HepG2 (cell line): Measurements from ENCODE around the gene CES1. TPM values are rescaled to one million over a fixed set of nuclear protein-coding genes. Genes with fewer than 3 reads are reported as not detected.

Source experiments
- ATAC-seq: fragments of 200-7000 bp; cut with Tn5 transposase; 3 replicates; pipeline ENCODE4 v1.9.1; 2020; ENCODE audit warnings: mild to moderate bottlenecking, moderate library complexity
- BruUV-seq: library from RNA; stranded (reverse); fragments of 400-500 nt; replicated peaks from 2 replicates; lab custom pipeline; 2021; lab: Mats Ljungman, UMichigan
- CTCF ChIA-PET: fragments of 300-600 bp; formaldehyde crosslinking; extraction: SDS; loops from one replicate; lab custom pipeline; 2021; ENCODE audit warnings: low total read pairs, inconsistent platforms, low intra/inter-chr PET ratio; lab: Yijun Ruan, JAX
- POLR2A ChIA-PET: fragments of 350-600 bp; sonication (Branson Sonifier 250); formaldehyde crosslinking; loops from one replicate; lab custom pipeline; 2020; ENCODE audit warnings: antibody characterized with exemption, inconsistent platforms; lab: Yijun Ruan, JAX
- DNase-seq: peaks from one replicate; pipeline ENCODE4 v3.0.0-alpha.2; 2015; ENCODE audit warnings: low spot score
- FAIRE-seq: peaks from 3 replicates; lab custom pipeline; 2011; peaks lifted over from hg19 to GRCh38; lab: Jason Lieb, UNC
- H2AFZ ChIP-seq: one replicate; pipeline ENCODE4 v1.6.1; 2011; ENCODE audit warnings: low read length, inconsistent platforms
- H3K27ac ChIP-seq: fragments of 300-600 bp; 3 replicates; pipeline ENCODE4 v1.8.0; 2011; ENCODE audit warnings: mixed run types, mild to moderate bottlenecking, mixed read lengths, low read length, inconsistent platforms; ENCODE audit not compliant: insufficient read depth; ENCODE audit errors: extremely low read length
- H3K27me3 ChIP-seq, 2 experiments: fragments of 200-600 bp in 1 of 2; 2 replicates in 1 of 2; 3 replicates in 1 of 2; pipeline versions ENCODE4 v1.6.0 to v1.8.0; 2011; ENCODE audit warnings: low read length in 2 of 2, mild to moderate bottlenecking in 2 of 2, moderate library complexity in 2 of 2, inconsistent platforms in 1 of 2; ENCODE audit not compliant: insufficient read depth in 2 of 2, control insufficient read depth in 1 of 2
- H3K36me3 ChIP-seq, 2 experiments: fragments of 200-600 bp in 1 of 2; replicated peaks in 1 of 2; 2 replicates in 1 of 2; 3 replicates in 1 of 2; pipeline versions ENCODE4 v1.5.1 to v1.8.0; 2011; ENCODE audit warnings: low read length in 2 of 2, inconsistent platforms in 1 of 2; ENCODE audit not compliant: insufficient read depth in 2 of 2, control insufficient read depth in 1 of 2
- H3K4me1 ChIP-seq: 2 replicates; pipeline ENCODE4 v1.5.1; 2012; ENCODE audit warnings: low read length, inconsistent platforms; ENCODE audit not compliant: insufficient read depth
- H3K4me2 ChIP-seq: 2 replicates; pipeline ENCODE4 v1.6.0; 2011; ENCODE audit warnings: low read depth, low read length, inconsistent platforms
- H3K4me3 ChIP-seq, 3 experiments: fragments of 200-600 bp in 1 of 3; sonication (generic), shearing (Covaris generic) in 1 of 3; replicated peaks in 1 of 3; 2 replicates each; pipeline ENCODE4 v1.5.1; 2011 to 2016; ENCODE audit warnings: low read length in 3 of 3, inconsistent platforms in 2 of 3, low read depth in 2 of 3, mild to moderate bottlenecking in 2 of 3, control low read depth in 1 of 3, mixed read lengths in 1 of 3; ENCODE audit not compliant: insufficient read depth in 1 of 3
- H3K79me2 ChIP-seq: one replicate; pipeline ENCODE4 v1.6.1; 2011; ENCODE audit warnings: low read length, inconsistent platforms; ENCODE audit not compliant: insufficient read depth
- H3K9ac ChIP-seq: 2 replicates; pipeline ENCODE4 v1.6.0; 2011; ENCODE audit warnings: mild to moderate bottlenecking, low read depth, low read length, inconsistent platforms; ENCODE audit not compliant: insufficient read depth
- H3K9me3 ChIP-seq: 2 replicates; pipeline ENCODE4 v1.5.1; 2012; ENCODE audit warnings: mild to moderate bottlenecking, low read length
- H4K20me1 ChIP-seq: 2 replicates; pipeline ENCODE4 v1.6.0; 2011; ENCODE audit warnings: inconsistent platforms, mild to moderate bottlenecking, low read length, moderate library complexity; ENCODE audit not compliant: insufficient read depth
- ASH2L ChIP-seq: fragments of 300-600, 200-600 bp; sonication (generic); IDR thresholded peaks from 2 replicates; pipeline ENCODE4 v1.7.0; 2017; ENCODE audit warnings: low read depth, mild to moderate bottlenecking, moderate library complexity, mixed read lengths, low read length; ENCODE audit not compliant: insufficient read length
- KAT7 ChIP-seq: IDR thresholded peaks from 2 replicates; pipeline ENCODE4 v1.6.1; 2018; ENCODE audit warnings: borderline replicate concordance, missing compliant biosample characterization
- NFKB2 ChIP-seq: sonication (generic); formaldehyde crosslinking; IDR thresholded peaks from 2 replicates; pipeline ENCODE4 v1.4.0; 2020; ENCODE audit warnings: missing genetic modification reagents, borderline replicate concordance
- NPAS2 ChIP-seq: sonication (generic); formaldehyde crosslinking; IDR thresholded peaks from 2 replicates; pipeline ENCODE4 v1.8.0; 2022; ENCODE audit warnings: mild to moderate bottlenecking, missing genetic modification reagents, borderline replicate concordance
- NR2F2 ChIP-seq: IDR thresholded peaks from 2 replicates; pipeline ENCODE4 v1.6.1; 2012; ENCODE audit warnings: low read depth, inconsistent platforms, borderline replicate concordance
- TCF7 ChIP-seq: sonication (generic); IDR thresholded peaks from 2 replicates; pipeline ENCODE4 v1.6.1; 2016; ENCODE audit warnings: antibody characterized with exemption, low read depth
- ZBTB14 ChIP-seq: sonication (generic); formaldehyde crosslinking; IDR thresholded peaks from 2 replicates; pipeline ENCODE4 v1.4.0; 2020; ENCODE audit warnings: missing genetic modification reagents
- ZBTB4 ChIP-seq: sonication (generic); formaldehyde crosslinking; IDR thresholded peaks from 2 replicates; pipeline ENCODE4 v1.4.0; 2020; ENCODE audit warnings: missing genetic modification reagents, mild to moderate bottlenecking, borderline replicate concordance
- ZBTB8A ChIP-seq: sonication (generic); formaldehyde crosslinking; IDR thresholded peaks from 2 replicates; pipeline ENCODE4 v1.4.0; 2020; ENCODE audit warnings: mild to moderate bottlenecking, low read depth, missing genetic modification reagents, borderline replicate concordance
- ZNF232 ChIP-seq: sonication (generic); formaldehyde crosslinking; IDR thresholded peaks from 2 replicates; pipeline ENCODE4 v1.4.0; 2020; ENCODE audit warnings: missing genetic modification reagents, borderline replicate concordance
- ZNF629 ChIP-seq: sonication (generic); formaldehyde crosslinking; conservative IDR thresholded peaks from 2 replicates; pipeline ENCODE4 v1.5.0; 2020; ENCODE audit warnings: missing genetic modification reagents
- WGBS: methylation state at CpG from one replicate; pipeline ENCODE4 v1.1.6; 2017; ENCODE audit warnings: low lambda C conversion rate; 5-methylcytosine and 5-hydroxymethylcytosine counted together
- in situ Hi-C: cut with HindIII; loops from 2 replicates; pipeline ENCODE4 v1.10.0; 2017; ENCODE audit warnings: low pct_unique_long_range_greater_than_20kb; ENCODE audit not compliant: extremely low pct_ligation_motif_present
- intact Hi-C: fragments of 100-400 bp; cut with micrococcal nuclease; formaldehyde crosslinking; loops from one replicate; pipeline ENCODE4 v1.10.0; 2022; ENCODE audit not compliant: unreplicated experiment
- polyA plus RNA-seq, 8 experiments: library from polyadenylated mRNA; depleted of rRNA in 3 of 8; stranded (reverse) in 7 of 8; unstranded in 1 of 8; fragments of >200 nt; fragmentation: Illumina TruSeq in 4 of 8; extraction: Trizol in 4 of 8; gene quantifications; 2 replicates each; pipeline versions ENCODE4 v1.2.1 to v1.2.3, GENCODE V29; 2011 to 2016; ENCODE audit warnings: low read depth in 4 of 8, missing spikeins in 1 of 8, mixed read lengths in 1 of 8; ENCODE audit not compliant: insufficient read depth in 1 of 8
- total RNA-seq, 5 experiments: library from RNA; depleted of rRNA; stranded (reverse); fragments of >200 nt; fragmentation: Illumina TruSeq; extraction: Trizol; gene quantifications; 2 replicates each; pipeline ENCODE4 v1.2.3, GENCODE V29; 2016; ENCODE audit warnings: low read depth in 1 of 5
- TF ChIP-seq, protein P1 (sequence below): sonication (generic); formaldehyde crosslinking; IDR thresholded peaks from 2 replicates; pipeline ENCODE4 v1.5.0; 2020; ENCODE audit warnings: mild to moderate bottlenecking, low read depth, missing genetic modification reagents, borderline replicate concordance

Gene CES1
- total and polyA plus RNA-seq, 2 of the 13 experiments (the other 11 are each of a cell fraction or from before 2014, with no cell fraction given) = 136 to 198 TPM

- TF ChIP-seq NPAS2 (CRISPR knock-in tag) = no peak
- no peak for TF ChIP-seq ASH2L
- no peak for TF ChIP-seq KAT7
Observed at GRCh38 chr16:55875273-55875672, 42.4 kb upstream of the CES1 start, which contains the start of gene CES5A (continued).

DNA sequence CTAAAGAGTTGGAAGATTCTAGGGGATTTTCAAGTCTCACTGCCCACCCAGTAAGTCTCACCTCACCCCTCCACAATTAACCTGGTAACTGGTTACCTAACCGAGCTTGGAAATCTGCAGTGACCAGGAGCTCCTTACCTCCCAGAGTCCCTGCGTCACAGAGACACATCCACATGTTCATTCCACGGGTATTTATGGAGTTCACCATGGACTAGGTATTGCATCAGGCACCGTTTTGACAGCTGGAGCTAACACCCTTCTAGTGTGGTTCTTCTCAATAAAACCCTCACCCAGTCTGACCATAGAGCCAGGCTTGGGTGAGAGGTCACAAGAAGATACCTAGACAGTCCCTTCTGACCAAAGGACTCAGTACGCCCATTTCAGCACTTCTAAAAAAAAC lies 40.2 kb upstream of the CES1 start:
- no peaks in the 10 kb centered on the region for H4K20me1 ChIP-seq
- no peak for ATAC-seq
- no peak overlapping the region for H2AFZ ChIP-seq
- 30% methylated on average over 5 of the region's 5 CpGs for WGBS
- H3K4me3 ChIP-seq = no peak overlapping the region
- no peak overlapping the region for H3K27ac ChIP-seq
- no peaks in the 10 kb centered on the region for H3K9me3 ChIP-seq
- H3K4me2 ChIP-seq = no peak overlapping the region
- in situ Hi-C loops = no loop called here
- DNase-seq = no peak
- H3K4me1 ChIP-seq = peaks cover 16% of the 10 kb centered on the region
- no peak overlapping the region for H3K9ac ChIP-seq
- TF ChIP-seq ZBTB14 (CRISPR knock-in tag) = no peak
- TF ChIP-seq, protein P1, sequence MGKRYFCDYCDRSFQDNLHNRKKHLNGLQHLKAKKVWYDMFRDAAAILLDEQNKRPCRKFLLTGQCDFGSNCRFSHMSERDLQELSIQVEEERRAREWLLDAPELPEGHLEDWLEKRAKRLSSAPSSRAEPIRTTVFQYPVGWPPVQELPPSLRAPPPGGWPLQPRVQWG = no peak
- TF ChIP-seq ZNF629 (CRISPR knock-in tag) = no peak
- no peak for TF ChIP-seq ZBTB4
- TF ChIP-seq TCF7 = no peak
- no peak for TF ChIP-seq ZNF232
- TF ChIP-seq ZBTB8A (CRISPR knock-in tag) = no peak
- no peak for TF ChIP-seq NR2F2
- no peak for TF ChIP-seq NFKB2 (CRISPR knock-in tag)
- intact Hi-C loops = no loop called here
- H3K79me2 ChIP-seq = no peaks in the 10 kb centered on the region
- H3K27me3 ChIP-seq = peaks cover under 1 to 4% of the 10 kb centered on the region in 2 experiments; a peak in 2 of 5 replicates
- no peaks in the 10 kb centered on the region for H3K36me3 ChIP-seq
- POLR2A ChIA-PET = no interaction called here
- CTCF ChIA-PET = no interaction called here
- no peak for FAIRE-seq
- BruUV-seq = no TSS peak
